ENCODE results near the gene MLN.

DNA sequence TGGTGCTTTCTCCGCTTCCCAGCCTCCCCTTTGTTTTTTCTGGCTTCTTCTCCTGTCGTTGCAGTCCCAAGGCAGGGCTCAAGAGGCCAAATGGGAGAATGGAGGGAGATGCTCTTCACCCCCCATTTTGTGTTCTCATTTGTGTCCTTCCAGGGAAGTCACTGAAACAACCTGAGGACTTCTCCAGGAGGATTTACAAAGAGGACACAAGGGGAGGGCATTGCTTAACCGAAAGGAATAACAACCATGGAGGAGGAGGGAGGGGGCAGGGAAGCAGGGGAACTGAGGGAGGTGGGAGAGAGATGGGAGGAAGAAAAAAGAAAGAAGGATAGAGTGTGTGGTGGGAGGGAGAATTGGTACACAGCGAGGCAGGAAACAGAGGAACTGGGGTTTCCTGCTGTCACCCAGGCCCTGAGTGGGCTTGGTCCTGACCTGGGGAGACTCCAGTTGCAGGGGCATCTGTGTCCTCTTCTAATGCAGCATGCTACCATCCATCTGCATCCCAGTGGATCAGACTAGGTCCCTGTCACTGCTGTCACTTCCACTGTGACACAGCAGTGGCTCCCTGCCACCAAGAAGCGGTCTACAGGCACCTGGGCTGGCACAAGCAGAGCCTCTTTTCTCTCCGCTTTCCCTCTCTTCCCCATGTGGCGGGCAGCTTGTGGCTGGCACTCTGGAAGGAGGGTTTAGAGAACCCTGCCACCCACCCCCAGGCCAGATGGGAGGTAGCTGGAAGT is 17.1 kb upstream of the MLN start:
- TF ChIP-seq ESRRG (CRISPR knock-in tag; IDR thresholded peaks at IDR 0.05) (no peak), ZNF8 (CRISPR knock-in tag; IDR thresholded peaks at IDR 0.05) (no peak)
